NCI-H2171 treated with DMSO at 0.1 percent for 48 hours (cell line): ENCODE measurements around the gene EYA2.

ENCODE experiments used
- DNase-seq: peaks from one replicate; lab custom pipeline; 2025; lab: John Stamatoyannopoulos, UW

EYA2 gene

DNA sequence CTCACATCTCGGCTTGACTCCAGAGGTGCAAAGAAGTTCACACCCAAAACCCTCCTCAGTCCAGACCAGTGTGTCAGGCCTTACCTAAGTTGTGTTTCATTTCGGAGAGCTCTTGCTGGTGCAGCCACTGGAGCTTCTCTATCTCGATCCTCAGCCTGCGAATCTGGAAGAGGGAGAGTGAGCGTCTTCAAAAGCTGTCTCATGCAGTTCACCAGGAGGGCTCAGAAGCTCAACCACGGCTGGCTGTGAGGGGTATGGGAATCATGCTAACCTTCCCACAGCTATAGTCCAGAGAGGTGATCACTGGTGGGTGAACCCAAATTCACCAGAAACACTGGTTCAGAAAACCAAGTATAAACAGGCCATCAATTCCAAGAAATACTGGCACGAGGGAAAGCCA is 332.5 kb downstream of the EYA2 start:
- DNase-seq: no peak

DNA sequence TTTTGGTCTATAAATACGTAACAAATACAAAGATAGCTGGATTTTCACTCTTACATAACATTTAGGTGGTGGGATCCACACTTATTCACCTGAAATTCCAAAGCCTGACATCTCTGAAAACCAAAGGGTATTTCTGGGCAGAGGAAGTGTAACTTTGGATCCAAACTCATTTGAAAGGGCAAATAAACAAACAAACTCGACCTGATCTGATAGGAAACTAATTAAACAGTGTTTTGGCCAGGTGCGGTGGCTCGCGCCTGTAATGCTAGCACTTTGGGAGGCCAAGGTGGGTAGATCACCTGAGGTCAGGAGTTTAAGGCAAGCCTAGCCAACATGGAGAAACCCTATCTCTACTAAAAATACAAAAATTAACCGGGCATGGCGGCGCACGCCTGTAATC is 332.9 kb downstream of the EYA2 start:
- no peak for DNase-seq

DNA sequence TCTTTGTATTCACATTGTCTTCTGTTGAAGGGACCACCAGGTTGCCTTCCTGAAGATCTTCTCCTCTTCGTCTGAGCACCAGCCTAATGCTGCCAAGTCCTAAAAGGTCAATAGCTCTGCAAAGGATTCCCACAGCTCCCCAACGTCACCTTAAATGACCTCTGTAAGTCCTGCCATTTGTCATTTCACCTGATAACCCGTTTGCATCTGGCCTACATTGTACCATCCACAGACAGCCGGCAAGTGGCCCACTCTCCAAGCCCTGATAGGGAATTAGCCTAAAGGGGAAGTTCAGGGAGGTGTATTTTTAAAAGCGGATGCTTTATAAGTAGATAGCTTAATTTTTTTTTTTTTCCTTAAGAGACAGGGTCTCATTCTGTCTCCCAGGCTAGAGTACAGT is 334.0 kb downstream of the EYA2 start:
- DNase-seq: no peak

DNA sequence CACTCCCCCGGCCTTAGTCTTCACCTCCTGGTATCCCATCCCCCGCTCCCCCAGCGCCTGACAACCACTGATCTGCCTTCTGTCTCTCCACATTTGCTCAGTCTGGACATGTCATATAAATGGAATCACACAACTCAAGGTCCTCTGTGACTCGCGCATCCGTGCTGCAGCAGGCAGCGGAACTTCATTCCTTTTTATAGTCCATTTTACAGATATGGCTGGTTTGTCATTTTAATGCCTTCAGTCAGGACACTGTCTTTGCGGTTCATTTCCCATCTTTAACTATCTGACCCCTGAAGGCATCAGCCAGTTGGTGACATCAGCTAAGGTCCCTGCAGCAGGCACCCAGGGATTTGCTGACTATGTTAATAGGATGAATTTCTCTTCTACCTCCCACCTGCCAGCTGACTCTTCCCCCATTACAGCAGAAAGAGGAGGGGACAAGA is 336.2 kb downstream of the EYA2 start:
- DNase-seq: no peak

DNA sequence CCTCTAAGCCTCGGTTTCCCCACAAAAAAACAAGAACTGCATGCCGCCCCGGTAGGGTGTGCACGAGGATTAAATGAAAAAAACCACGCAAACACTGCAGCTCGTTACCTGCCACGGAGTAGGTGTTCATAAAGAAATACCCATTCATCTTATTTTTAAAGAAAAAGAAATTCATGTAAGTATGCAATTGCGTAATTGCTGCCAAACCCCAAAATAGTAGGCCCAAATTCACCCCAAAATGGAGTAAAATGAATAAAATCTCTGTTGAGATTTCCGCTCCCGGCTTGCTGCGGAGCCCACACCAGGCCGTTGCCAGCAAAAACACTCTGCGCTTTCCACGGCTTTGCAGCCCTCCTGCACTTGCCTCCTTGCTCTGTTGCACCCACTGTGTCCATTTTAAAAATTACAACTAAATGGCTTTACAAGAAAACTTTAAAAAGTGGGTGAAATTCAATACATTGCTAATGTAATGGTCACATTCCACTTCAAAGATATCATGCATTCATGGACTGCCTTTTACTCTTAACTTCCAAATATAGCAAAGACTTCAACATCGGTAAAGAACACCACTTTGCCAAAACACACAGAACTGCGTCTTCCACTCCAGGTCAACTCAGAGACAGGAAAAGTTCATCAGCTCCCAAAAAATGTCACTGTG is 336.9 kb downstream of the EYA2 start:
- no peak for DNase-seq

DNA sequence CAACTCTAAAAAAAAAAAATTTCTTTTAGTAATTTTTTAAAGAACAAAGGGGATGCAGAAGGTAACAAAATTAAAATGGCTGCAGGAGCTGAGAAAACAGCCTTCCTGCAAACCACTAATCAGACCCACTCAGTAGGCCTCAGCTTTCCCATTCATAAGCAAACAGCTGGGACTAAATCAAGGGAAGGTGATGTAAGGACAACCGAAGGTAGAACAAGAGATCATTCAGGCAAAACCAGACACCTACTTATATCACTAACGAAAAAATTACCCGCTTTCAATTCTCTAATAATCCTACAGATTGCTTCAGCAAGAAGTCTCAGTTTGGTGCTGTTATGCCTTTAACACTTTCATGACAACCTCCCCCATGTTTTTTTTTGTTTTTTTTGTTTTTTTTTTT is 337.9 kb downstream of the EYA2 start:
- DNase-seq: peak; percentile 60

DNA sequence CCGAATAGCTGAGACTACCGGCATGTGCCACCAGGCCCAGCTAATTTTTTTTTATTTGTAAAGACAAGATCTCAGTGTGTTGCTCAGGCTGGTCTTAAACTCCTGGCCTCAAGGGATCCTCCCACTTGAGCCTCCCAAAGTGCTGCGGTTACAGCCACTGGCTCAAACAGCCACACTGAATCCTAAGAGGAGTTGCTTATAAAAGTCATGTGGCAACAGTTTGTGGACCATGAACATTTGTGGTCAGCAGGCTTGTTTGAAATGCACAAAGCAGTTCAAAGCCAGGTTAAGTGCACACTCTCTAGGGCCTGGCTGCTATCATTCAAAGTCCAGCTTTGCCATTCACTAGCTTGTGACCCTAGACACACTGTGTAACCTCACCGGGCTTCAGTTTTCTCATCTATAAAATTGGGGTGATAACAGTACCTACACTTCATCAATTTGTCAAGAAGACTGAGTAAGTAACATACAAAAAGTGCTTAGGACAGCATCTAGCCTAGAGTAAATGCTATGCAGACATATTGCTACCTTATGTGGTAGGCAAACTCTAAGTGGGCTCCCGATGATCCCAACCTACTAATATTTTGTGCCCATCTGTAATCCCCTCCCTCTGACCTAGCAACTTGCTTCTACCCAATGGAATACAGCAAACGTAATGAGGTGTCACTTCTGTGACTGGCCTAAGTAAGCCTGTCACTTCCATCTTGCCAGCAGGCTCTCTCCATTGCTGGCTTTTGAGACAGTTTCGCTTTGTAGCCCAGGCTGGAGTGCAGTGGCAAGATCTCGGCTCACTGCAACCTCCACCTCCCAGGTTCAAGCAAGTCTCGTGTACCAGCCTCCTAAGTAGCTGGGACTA is 338.9 kb downstream of the EYA2 start:
- DNase-seq: no peak

DNA sequence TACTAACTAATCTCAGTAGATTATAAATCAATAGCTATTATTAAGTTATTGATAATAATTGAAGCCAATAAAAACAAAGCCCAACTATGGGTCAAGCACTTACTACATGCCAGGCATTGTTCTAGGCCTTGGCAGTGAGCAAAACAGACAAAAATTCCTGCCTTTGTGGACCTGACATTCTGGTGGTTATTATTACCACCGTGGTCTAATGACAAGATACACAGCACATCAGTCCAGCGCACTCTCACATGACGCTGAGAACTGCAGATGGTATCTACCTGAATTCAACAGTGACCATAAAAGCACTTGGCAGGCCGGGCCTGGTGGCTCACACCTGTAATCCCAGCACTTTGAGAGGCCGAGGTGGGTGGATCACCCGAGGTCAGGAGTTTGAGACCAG is 340.5 kb downstream of the EYA2 start:
- DNase-seq: no peak

DNA sequence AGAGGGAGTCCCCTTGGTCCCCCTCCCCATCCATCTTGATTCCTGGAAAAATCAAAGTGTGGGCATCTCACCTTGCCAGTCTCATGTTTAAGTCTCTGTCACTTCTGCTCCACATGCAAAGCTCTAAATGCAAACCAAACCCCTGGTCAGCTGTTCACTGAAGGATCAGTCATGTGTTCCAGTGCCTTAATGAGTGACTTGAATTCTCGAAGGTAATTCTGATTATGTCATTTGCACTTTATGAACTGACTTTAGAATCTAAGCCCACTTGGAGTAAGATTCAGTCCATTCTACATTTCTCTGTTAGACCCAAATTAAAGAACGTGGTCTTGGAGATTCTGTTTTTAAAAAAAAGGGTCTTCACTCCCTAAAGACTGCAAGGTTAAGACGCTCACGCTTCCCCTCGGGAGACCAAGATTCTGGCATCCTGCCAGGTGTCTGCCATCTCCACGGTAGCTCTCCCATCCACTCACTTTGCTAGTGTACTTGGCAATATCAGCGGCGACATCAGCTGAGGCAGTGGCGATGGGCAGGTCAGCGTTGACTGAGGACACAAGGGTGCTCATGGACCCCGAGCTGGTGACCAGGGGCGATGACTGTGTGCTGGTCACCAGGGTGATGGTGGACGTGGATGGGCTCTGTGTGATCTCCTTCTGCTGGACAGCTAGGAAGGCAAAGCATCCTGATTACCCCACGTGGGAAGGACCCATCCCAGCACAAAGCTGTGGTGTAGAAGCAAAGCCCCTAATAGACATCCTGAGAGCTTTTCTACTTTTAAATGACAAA is 341.4 kb downstream of the EYA2 start:
- peak; percentile 61 for DNase-seq

DNA sequence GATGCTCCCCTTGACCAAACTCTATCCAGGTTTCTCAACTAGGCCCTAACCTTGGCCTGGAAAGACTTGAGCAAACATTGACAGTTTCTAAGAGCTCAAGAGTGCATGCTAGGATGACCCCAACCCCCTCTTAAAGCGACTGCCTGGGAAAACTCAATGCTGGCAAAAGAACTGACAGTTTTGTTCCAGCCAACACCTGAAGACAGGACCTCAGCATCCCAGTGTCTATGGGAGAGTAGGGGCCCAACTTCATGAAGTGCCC is 341.9 kb downstream of the EYA2 start:
- DNase-seq: no peak

DNA sequence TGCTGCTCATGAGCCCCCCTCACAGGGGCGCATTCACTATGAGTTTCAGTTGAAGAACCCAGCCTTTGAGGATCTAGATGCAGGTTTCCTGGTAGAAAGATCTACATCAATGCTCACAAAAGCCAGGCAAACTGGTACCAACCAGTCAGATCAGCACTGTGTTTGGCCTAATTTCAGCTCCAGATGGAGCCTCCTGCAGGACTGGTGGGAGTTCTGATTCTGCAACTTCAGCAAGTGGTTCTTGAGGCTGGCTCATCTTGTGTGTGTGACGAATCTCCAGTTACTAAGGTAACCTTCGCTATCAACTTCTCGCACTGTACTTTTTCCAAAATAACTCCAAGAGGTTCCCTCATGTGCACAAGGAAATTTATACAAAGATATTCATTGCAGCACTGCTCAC is 343.1 kb downstream of the EYA2 start:
- DNase-seq: peak; percentile 46
